Ramos (cell line): Measurements from ENCODE around the gene TTLL5.

ENCODE experiments used
- in situ Hi-C: fragments of 300-500 bp; cut with MboI; formaldehyde crosslinking; loops from one replicate; pipeline ENCODE4 v1.14.3; 2022; ENCODE audit warnings: low sequenced_read_pairs; ENCODE audit not compliant: unreplicated experiment

Gene TTLL5

GRCh38 chr14:75848167-75848913 is 187.3 kb downstream of the TTLL5 start:
- in situ Hi-C loops, result no loop called here

GRCh38 chr14:75849300-75849895 is 188.4 kb downstream of the TTLL5 start:
- in situ Hi-C loops, result no loop called here

GRCh38 chr14:75851574-75851866 is 190.5 kb downstream of the TTLL5 start:
- in situ Hi-C loops, result no loop called here

GRCh38 chr14:75854111-75854799 is 193.2 kb downstream of the TTLL5 start:
- in situ Hi-C loops, result no loop called here

- in situ Hi-C loops, result no loop called here
Observed at GRCh38 chr14:75857199-75857598, 196.2 kb downstream of the TTLL5 start.

- in situ Hi-C loops, result no loop called here
Observed at GRCh38 chr14:75858362-75858761, 197.3 kb downstream of the TTLL5 start.

- in situ Hi-C loops, result no loop called here
Observed at GRCh38 chr14:75859746-75860145, 198.7 kb downstream of the TTLL5 start.

GRCh38 chr14:75860561-75861160 is 199.6 kb downstream of the TTLL5 start:
- in situ Hi-C loops, result no loop called here

GRCh38 chr14:75861161-75861621 is 200.1 kb downstream of the TTLL5 start:
- in situ Hi-C loops, result no loop called here

- in situ Hi-C loops, result no loop called here
Observed at GRCh38 chr14:75863221-75863620, 202.2 kb downstream of the TTLL5 start.

GRCh38 chr14:75864352-75864751 is 203.3 kb downstream of the TTLL5 start:
- in situ Hi-C loops, result no loop called here

- in situ Hi-C loops, result no loop called here
Observed at GRCh38 chr14:75865531-75865930, 204.5 kb downstream of the TTLL5 start.

GRCh38 chr14:75866970-75867369 is 205.9 kb downstream of the TTLL5 start:
- in situ Hi-C loops, result no loop called here

GRCh38 chr14:75871181-75871880 is 210.3 kb downstream of the TTLL5 start:
- in situ Hi-C loops, result no loop called here

GRCh38 chr14:75875958-75876357 is 214.9 kb downstream of the TTLL5 start:
- in situ Hi-C loops, result no loop called here

- in situ Hi-C loops, result no loop called here
Observed at GRCh38 chr14:75876530-75876929, 215.5 kb downstream of the TTLL5 start.

GRCh38 chr14:75877292-75877691 is 216.2 kb downstream of the TTLL5 start:
- in situ Hi-C loops, result no loop called here

- in situ Hi-C loops, result no loop called here
Observed at GRCh38 chr14:75877884-75878283, 216.8 kb downstream of the TTLL5 start.

GRCh38 chr14:75879031-75879430 is 218.0 kb downstream of the TTLL5 start:
- in situ Hi-C loops, result no loop called here

GRCh38 chr14:75880512-75880911 is 219.5 kb downstream of the TTLL5 start:
- in situ Hi-C loops, result no loop called here

- in situ Hi-C loops, result no loop called here
Observed at GRCh38 chr14:75881994-75882393, 220.9 kb downstream of the TTLL5 start.
